ENCODE measurements around the gene SPEG. TPM values are rescaled to one million over a fixed set of nuclear protein-coding genes. Genes with fewer than 3 reads are reported as not detected.

The SPEG gene
- total and polyA plus RNA-seq, 2 experiments from 2014 or later = 12.6 to 32.4 TPM

DNA sequence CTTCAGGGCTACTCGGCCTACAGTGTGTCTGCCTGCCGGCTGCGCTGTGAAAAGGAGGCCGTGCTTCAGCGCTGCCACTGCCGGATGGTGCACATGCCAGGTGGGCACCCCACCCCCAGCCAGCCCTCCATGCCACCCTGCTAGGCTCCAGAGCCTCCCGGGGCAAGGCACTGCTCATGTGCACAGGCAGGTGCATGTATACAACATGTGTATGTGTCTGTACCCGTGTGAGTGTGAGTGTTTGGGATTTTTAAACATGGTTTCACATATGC, 97.7 kb downstream of the SPEG start:
- Histone ChIP-seq H2AFZ (no peak overlapping the region), H3K4me3 (no peak overlapping the region), H3K4me2 (no peak overlapping the region), H3K36me3 (ENCODE audit: insufficient read depth) (no peaks in the 10 kb centered on the region; the same call in 1 of the 2 replicates), H3F3A (replicated peaks; ENCODE audit: low read depth) (no peaks in the 10 kb centered on the region), H3K27me3 (ENCODE audit: insufficient read depth) (peaks cover 27% of the 10 kb centered on the region), H3K4me1 (ENCODE audit: insufficient read depth) (peaks cover 15% of the 10 kb centered on the region), H3K27ac (ENCODE audit: low read depth) (no peak overlapping the region), H3K79me2 (replicated peaks; ENCODE audit: insufficient read depth) (no peaks in the 10 kb centered on the region), H4K20me1 (replicated peaks; ENCODE audit: insufficient read depth) (no peaks in the 10 kb centered on the region), H3K9me2 (ENCODE audit: insufficient read depth) (no peaks in the 10 kb centered on the region)
- H3K9me3 Mint-ChIP-seq = no peaks in the 10 kb centered on the region
- H3K27me3 Mint-ChIP-seq (ENCODE audit: insufficient read depth, low read depth, poor library complexity) = peaks cover 47% of the 10 kb centered on the region
- DNase-seq (ENCODE audit: low spot score) = no peak
- ATAC-seq = no peak
- H3K4me3 Mint-ChIP-seq = no peak overlapping the region
- H3K27ac Mint-ChIP-seq = no peak overlapping the region
- H3K36me3 Mint-ChIP-seq (ENCODE audit: low read depth) = no peaks in the 10 kb centered on the region
- TF ChIP-seq STAT1 (IDR thresholded peaks at IDR 0.05; ENCODE audit: unreplicated experiment) (no peak), EZH2 (IDR thresholded peaks at IDR 0.05; ENCODE audit: low read depth, unreplicated experiment) (no peak), CREB1 (CRISPR knock-in tag; IDR thresholded peaks at IDR 0.05; ENCODE audit: low read depth) (no peak), ZNF331 (CRISPR knock-in tag; IDR thresholded peaks at IDR 0.05; ENCODE audit: low read depth) (no peak), ETS1 (IDR thresholded peaks at IDR 0.05) (no peak), NANOG (IDR thresholded peaks at IDR 0.05; ENCODE audit: borderline replicate concordance) (no peak), ZNF114 (CRISPR knock-in tag; IDR thresholded peaks at IDR 0.05) (no peak)
- TF ChIP-seq, protein P1, sequence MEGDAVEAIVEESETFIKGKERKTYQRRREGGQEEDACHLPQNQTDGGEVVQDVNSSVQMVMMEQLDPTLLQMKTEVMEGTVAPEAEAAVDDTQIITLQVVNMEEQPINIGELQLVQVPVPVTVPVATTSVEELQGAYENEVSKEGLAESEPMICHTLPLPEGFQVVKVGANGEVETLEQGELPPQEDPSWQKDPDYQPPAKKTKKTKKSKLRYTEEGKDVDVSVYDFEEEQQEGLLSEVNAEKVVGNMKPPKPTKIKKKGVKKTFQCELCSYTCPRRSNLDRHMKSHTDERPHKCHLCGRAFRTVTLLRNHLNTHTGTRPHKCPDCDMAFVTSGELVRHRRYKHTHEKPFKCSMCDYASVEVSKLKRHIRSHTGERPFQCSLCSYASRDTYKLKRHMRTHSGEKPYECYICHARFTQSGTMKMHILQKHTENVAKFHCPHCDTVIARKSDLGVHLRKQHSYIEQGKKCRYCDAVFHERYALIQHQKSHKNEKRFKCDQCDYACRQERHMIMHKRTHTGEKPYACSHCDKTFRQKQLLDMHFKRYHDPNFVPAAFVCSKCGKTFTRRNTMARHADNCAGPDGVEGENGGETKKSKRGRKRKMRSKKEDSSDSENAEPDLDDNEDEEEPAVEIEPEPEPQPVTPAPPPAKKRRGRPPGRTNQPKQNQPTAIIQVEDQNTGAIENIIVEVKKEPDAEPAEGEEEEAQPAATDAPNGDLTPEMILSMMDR (conservative IDR thresholded peaks at IDR 0.05; ENCODE audit: low read depth in 2 of 2) = no peak
- TF ChIP-seq, protein P2, sequence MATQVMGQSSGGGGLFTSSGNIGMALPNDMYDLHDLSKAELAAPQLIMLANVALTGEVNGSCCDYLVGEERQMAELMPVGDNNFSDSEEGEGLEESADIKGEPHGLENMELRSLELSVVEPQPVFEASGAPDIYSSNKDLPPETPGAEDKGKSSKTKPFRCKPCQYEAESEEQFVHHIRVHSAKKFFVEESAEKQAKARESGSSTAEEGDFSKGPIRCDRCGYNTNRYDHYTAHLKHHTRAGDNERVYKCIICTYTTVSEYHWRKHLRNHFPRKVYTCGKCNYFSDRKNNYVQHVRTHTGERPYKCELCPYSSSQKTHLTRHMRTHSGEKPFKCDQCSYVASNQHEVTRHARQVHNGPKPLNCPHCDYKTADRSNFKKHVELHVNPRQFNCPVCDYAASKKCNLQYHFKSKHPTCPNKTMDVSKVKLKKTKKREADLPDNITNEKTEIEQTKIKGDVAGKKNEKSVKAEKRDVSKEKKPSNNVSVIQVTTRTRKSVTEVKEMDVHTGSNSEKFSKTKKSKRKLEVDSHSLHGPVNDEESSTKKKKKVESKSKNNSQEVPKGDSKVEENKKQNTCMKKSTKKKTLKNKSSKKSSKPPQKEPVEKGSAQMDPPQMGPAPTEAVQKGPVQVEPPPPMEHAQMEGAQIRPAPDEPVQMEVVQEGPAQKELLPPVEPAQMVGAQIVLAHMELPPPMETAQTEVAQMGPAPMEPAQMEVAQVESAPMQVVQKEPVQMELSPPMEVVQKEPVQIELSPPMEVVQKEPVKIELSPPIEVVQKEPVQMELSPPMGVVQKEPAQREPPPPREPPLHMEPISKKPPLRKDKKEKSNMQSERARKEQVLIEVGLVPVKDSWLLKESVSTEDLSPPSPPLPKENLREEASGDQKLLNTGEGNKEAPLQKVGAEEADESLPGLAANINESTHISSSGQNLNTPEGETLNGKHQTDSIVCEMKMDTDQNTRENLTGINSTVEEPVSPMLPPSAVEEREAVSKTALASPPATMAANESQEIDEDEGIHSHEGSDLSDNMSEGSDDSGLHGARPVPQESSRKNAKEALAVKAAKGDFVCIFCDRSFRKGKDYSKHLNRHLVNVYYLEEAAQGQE (IDR thresholded peaks at IDR 0.05; ENCODE audit: unreplicated experiment) = no peak
- TF ChIP-seq, protein P3, sequence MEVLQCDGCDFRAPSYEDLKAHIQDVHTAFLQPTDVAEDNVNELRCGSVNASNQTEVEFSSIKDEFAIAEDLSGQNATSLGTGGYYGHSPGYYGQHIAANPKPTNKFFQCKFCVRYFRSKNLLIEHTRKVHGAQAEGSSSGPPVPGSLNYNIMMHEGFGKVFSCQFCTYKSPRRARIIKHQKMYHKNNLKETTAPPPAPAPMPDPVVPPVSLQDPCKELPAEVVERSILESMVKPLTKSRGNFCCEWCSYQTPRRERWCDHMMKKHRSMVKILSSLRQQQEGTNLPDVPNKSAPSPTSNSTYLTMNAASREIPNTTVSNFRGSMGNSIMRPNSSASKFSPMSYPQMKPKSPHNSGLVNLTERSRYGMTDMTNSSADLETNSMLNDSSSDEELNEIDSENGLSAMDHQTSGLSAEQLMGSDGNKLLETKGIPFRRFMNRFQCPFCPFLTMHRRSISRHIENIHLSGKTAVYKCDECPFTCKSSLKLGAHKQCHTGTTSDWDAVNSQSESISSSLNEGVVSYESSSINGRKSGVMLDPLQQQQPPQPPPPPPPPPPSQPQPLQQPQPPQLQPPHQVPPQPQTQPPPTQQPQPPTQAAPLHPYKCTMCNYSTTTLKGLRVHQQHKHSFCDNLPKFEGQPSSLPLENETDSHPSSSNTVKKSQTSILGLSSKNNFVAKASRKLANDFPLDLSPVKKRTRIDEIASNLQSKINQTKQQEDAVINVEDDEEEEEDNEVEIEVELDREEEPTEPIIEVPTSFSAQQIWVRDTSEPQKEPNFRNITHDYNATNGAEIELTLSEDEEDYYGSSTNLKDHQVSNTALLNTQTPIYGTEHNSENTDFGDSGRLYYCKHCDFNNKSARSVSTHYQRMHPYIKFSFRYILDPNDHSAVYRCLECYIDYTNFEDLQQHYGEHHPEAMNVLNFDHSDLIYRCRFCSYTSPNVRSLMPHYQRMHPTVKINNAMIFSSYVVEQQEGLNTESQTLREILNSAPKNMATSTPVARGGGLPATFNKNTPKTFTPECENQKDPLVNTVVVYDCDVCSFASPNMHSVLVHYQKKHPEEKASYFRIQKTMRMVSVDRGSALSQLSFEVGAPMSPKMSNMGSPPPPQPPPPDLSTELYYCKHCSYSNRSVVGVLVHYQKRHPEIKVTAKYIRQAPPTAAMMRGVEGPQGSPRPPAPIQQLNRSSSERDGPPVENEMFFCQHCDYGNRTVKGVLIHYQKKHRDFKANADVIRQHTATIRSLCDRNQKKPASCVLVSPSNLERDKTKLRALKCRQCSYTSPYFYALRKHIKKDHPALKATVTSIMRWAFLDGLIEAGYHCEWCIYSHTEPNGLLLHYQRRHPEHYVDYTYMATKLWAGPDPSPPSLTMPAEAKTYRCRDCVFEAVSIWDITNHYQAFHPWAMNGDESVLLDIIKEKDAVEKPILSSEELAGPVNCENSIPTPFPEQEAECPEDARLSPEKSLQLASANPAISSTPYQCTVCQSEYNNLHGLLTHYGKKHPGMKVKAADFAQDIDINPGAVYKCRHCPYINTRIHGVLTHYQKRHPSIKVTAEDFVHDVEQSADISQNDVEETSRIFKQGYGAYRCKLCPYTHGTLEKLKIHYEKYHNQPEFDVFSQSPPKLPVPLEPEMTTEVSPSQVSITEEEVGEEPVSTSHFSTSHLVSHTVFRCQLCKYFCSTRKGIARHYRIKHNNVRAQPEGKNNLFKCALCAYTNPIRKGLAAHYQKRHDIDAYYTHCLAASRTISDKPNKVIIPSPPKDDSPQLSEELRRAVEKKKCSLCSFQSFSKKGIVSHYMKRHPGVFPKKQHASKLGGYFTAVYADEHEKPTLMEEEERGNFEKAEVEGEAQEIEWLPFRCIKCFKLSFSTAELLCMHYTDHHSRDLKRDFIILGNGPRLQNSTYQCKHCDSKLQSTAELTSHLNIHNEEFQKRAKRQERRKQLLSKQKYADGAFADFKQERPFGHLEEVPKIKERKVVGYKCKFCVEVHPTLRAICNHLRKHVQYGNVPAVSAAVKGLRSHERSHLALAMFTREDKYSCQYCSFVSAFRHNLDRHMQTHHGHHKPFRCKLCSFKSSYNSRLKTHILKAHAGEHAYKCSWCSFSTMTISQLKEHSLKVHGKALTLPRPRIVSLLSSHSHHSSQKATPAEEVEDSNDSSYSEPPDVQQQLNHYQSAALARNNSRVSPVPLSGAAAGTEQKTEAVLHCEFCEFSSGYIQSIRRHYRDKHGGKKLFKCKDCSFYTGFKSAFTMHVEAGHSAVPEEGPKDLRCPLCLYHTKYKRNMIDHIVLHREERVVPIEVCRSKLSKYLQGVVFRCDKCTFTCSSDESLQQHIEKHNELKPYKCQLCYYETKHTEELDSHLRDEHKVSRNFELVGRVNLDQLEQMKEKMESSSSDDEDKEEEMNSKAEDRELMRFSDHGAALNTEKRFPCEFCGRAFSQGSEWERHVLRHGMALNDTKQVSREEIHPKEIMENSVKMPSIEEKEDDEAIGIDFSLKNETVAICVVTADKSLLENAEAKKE (CRISPR knock-in tag; IDR thresholded peaks at IDR 0.05) = no peak
- peaks cover 28% of the 10 kb centered on the region for H3K4me1 Mint-ChIP-seq

All from GM23338 (cell line).